ENCODE measurements around the gene TCF4. TPM values are rescaled to one million over a fixed set of nuclear protein-coding genes. Genes with fewer than 3 reads are reported as not detected.

Gene TCF4
- total and polyA plus RNA-seq, 2 experiments from 2014 or later: 77.7 to 89.2 TPM

- Histone ChIP-seq H4K20me1 (replicated peaks; ENCODE audit: insufficient read depth) (no peaks in the 10 kb centered on the region), H2AFZ (no peak overlapping the region), H3K4me1 (ENCODE audit: insufficient read depth) (peaks cover 11% of the 10 kb centered on the region; the same call in 1 of the 2 replicates), H3K27me3 (ENCODE audit: insufficient read depth) (no peaks in the 10 kb centered on the region), H3K4me2 (no peak overlapping the region), H3K36me3 (ENCODE audit: insufficient read depth) (no peaks in the 10 kb centered on the region), H3K4me3 (no peak overlapping the region), H3F3A (replicated peaks; ENCODE audit: low read depth) (no peaks in the 10 kb centered on the region), H3K9me2 (ENCODE audit: insufficient read depth) (no peaks in the 10 kb centered on the region), H3K27ac (ENCODE audit: low read depth) (no peak overlapping the region), H3K79me2 (replicated peaks; ENCODE audit: insufficient read depth) (no peaks in the 10 kb centered on the region)
- Mint-ChIP-seq H3K27me3 (ENCODE audit: insufficient read depth, low read depth, poor library complexity) (no peaks in the 10 kb centered on the region), H3K36me3 (ENCODE audit: low read depth) (peaks cover 5% of the 10 kb centered on the region; the same call in 2 of the 3 replicates), H3K4me3 (no peak overlapping the region), H3K4me1 (peaks cover 9% of the 10 kb centered on the region), H3K27ac (peak overlapping the region; percentile 76; the same call in 1 of the 2 replicates), H3K9me3 (no peaks in the 10 kb centered on the region)
- peak; percentile 26; the same call in 1 of the 3 replicates for ATAC-seq
- TF ChIP-seq POLR2AphosphoS5 (IDR thresholded peaks at IDR 0.05; ENCODE audit: low read depth): no peak
- TF ChIP-seq JUNB (IDR thresholded peaks at IDR 0.05; ENCODE audit: unreplicated experiment): no peak
- peak; percentile 6 for DNase-seq (ENCODE audit: low spot score)
Observed at GRCh38 chr18:55221622-55222021, 366.4 kb downstream of the TCF4 start.

GRCh38 chr18:55220523-55220922, 367.5 kb downstream of the TCF4 start:
- Mint-ChIP-seq H3K4me3 (no peak overlapping the region), H3K9me3 (no peaks in the 10 kb centered on the region), H3K27ac (no peak overlapping the region), H3K27me3 (ENCODE audit: insufficient read depth, low read depth, poor library complexity) (peaks cover 3% of the 10 kb centered on the region), H3K36me3 (ENCODE audit: low read depth) (no peaks in the 10 kb centered on the region), H3K4me1 (peaks cover 9% of the 10 kb centered on the region)
- Histone ChIP-seq H4K20me1 (replicated peaks; ENCODE audit: insufficient read depth) (no peaks in the 10 kb centered on the region), H3K9me2 (ENCODE audit: insufficient read depth) (no peaks in the 10 kb centered on the region), H3K4me3 (no peak overlapping the region), H3K79me2 (replicated peaks; ENCODE audit: insufficient read depth) (no peaks in the 10 kb centered on the region), H3K27ac (ENCODE audit: low read depth) (no peak overlapping the region), H3F3A (replicated peaks; ENCODE audit: low read depth) (no peaks in the 10 kb centered on the region), H3K27me3 (ENCODE audit: insufficient read depth) (no peaks in the 10 kb centered on the region), H3K36me3 (ENCODE audit: insufficient read depth) (no peaks in the 10 kb centered on the region), H2AFZ (no peak overlapping the region), H3K4me1 (ENCODE audit: insufficient read depth) (peaks cover 11% of the 10 kb centered on the region; the same call in 1 of the 2 replicates), H3K4me2 (no peak overlapping the region)
- ATAC-seq (no peak), DNase-seq (ENCODE audit: low spot score) (no peak)
- TF ChIP-seq JUNB (IDR thresholded peaks at IDR 0.05; ENCODE audit: unreplicated experiment): no peak
- no peak for TF ChIP-seq ZNF114 (CRISPR knock-in tag; IDR thresholded peaks at IDR 0.05)
- TF ChIP-seq CTCF (conservative IDR thresholded peaks at IDR 0.05; ENCODE audit: low read depth in 2 of 2): no peak
- TF ChIP-seq NANOG (IDR thresholded peaks at IDR 0.05; ENCODE audit: borderline replicate concordance): no peak
- TF ChIP-seq ZNF331 (CRISPR knock-in tag; IDR thresholded peaks at IDR 0.05; ENCODE audit: low read depth): no peak
- no peak for TF ChIP-seq EZH2 (IDR thresholded peaks at IDR 0.05; ENCODE audit: low read depth, unreplicated experiment)
- no peak for TF ChIP-seq ETS1 (IDR thresholded peaks at IDR 0.05)

GRCh38 chr18:55219823-55220222, 368.2 kb downstream of the TCF4 start:
- Mint-ChIP-seq H3K27ac (no peak overlapping the region), H3K36me3 (ENCODE audit: low read depth) (no peaks in the 10 kb centered on the region), H3K4me1 (peaks cover 15% of the 10 kb centered on the region), H3K9me3 (no peaks in the 10 kb centered on the region), H3K27me3 (ENCODE audit: insufficient read depth, low read depth, poor library complexity) (peaks cover 5% of the 10 kb centered on the region), H3K4me3 (no peak overlapping the region)
- H4K20me1 ChIP-seq (replicated peaks; ENCODE audit: insufficient read depth): no peaks in the 10 kb centered on the region
- H3K4me1 ChIP-seq (ENCODE audit: insufficient read depth): peaks cover 18% of the 10 kb centered on the region
- H3K4me3 ChIP-seq: no peak overlapping the region
- no peaks in the 10 kb centered on the region for H3K27me3 ChIP-seq (ENCODE audit: insufficient read depth)
- no peaks in the 10 kb centered on the region for H3K36me3 ChIP-seq (ENCODE audit: insufficient read depth)
- no peaks in the 10 kb centered on the region for H3F3A ChIP-seq (replicated peaks; ENCODE audit: low read depth)
- no peak overlapping the region for H3K27ac ChIP-seq (ENCODE audit: low read depth)
- ATAC-seq (no peak), DNase-seq (ENCODE audit: low spot score) (no peak)
- no peaks in the 10 kb centered on the region for H3K9me2 ChIP-seq (ENCODE audit: insufficient read depth)
- H2AFZ ChIP-seq: no peak overlapping the region
- H3K4me2 ChIP-seq: no peak overlapping the region
- no peaks in the 10 kb centered on the region for H3K79me2 ChIP-seq (replicated peaks; ENCODE audit: insufficient read depth)
- no peak for TF ChIP-seq JUNB (IDR thresholded peaks at IDR 0.05; ENCODE audit: unreplicated experiment)
- TF ChIP-seq STAT1 (IDR thresholded peaks at IDR 0.05; ENCODE audit: unreplicated experiment): no peak
- no peak for TF ChIP-seq CREB1 (CRISPR knock-in tag; IDR thresholded peaks at IDR 0.05; ENCODE audit: low read depth)
- no peak for TF ChIP-seq ETS1 (IDR thresholded peaks at IDR 0.05)
- no peak for TF ChIP-seq EZH2phosphoT487 (IDR thresholded peaks at IDR 0.05; ENCODE audit: unreplicated experiment)
- TF ChIP-seq EZH2 (IDR thresholded peaks at IDR 0.05; ENCODE audit: low read depth, unreplicated experiment): no peak
- no peak for TF ChIP-seq NANOG (IDR thresholded peaks at IDR 0.05; ENCODE audit: borderline replicate concordance)
- TF ChIP-seq ZNF114 (CRISPR knock-in tag; IDR thresholded peaks at IDR 0.05): no peak
- no peak for TF ChIP-seq POLR2AphosphoS5 (IDR thresholded peaks at IDR 0.05; ENCODE audit: low read depth)
- TF ChIP-seq CTCF (conservative IDR thresholded peaks at IDR 0.05; ENCODE audit: low read depth in 2 of 2): no peak

Data from GM23338 (cell line).